DLD1 (cell line): ENCODE measurements around the gene DENND2A.
"Not testable (repeated sequence)": the region's sequence is repeated elsewhere in the genome, so short reads cannot be mapped to it uniquely, and the experiment has no call there.

Experiments
- in situ Hi-C: cut with HindIII; loops from 2 replicates; pipeline ENCODE4 v1.10.0; 2017; ENCODE audit warnings: low sequenced_read_pairs

Gene DENND2A

DNA sequence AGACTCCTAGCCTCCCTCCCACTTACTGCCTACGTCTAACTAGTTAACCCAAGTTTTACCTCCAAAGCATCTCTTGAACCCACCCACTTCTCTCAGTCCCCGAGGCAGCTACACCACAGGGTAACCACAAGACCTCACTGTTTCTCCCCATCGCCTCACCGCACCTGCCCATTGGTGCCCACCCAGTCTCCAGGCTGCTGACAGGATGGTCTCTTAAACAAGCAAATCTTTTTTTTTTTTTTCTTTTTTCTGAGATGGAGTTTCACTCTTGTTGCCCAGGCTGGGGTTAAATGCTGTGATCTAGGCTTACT lies 47.0 kb downstream of the DENND2A start:
- in situ Hi-C loops = no loop called here

DNA sequence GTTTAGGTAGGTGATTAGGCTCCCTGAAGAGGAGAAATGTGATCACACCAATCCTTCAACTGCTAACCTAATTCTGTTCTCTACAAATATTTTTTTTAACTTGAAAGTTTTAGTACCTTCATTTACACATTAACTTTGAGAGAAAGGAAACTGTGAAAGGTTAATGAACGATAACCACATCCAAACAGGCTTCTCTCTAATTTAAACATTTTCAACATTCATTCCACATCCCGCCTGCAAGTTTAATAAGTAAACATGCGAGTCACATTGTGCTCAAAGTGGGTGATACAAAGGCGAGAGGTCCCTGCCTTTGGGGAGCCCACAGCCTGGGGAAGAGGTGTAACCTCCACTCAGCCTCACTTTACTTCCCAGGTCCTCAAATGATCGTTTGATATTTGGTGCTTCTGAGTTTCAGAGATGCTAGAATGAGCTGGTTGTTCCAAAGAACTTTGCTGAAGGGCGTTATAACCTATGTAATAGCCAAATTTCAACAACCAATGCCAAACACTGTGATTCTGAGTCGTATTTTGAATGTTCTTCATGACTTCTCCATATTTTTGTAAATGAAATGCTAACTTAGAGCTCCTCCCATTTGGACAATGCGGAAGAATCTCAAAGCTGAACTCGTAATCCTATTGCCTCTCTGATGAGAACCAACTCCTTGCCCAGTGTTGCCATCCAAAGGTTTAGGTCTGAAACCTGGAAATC lies 47.5 kb downstream of the DENND2A start:
- in situ Hi-C loops = no loop called here

DNA sequence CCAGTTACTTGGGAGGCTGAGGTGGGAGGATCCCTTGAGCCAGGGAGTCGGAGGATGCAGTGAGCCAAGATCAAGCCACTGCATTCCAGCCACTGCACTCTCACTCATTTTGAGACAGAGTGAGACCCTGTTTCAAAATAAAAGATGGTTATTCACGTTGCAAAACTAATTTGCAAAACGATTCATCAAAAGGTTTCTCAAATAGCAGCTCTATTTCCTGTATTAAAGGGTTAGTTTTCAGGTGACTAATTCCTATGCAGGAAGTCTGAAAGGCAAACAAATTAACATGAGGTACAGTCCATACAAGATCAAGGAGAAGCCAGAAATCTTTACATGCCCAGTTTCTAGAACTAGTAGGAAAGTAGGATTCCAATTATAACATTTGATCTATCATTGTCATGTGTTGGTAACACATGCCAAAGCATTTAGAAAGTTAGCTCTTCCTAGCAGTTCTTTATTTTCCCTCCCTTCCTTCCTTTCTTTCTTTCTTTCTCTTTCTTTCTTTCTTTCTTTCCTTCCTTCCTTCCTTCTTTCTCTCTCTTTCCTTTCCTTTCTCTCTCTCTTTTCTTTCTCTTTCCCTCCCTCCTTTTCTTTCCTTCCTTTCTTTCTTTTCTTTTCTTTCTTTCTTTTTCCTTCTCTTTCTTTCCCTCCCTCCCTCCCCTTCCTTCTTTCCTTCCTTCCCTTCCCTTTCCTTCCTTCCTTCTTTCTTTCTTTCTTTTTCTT lies 49.3 kb downstream of the DENND2A start:
- in situ Hi-C loops = no loop called here

DNA sequence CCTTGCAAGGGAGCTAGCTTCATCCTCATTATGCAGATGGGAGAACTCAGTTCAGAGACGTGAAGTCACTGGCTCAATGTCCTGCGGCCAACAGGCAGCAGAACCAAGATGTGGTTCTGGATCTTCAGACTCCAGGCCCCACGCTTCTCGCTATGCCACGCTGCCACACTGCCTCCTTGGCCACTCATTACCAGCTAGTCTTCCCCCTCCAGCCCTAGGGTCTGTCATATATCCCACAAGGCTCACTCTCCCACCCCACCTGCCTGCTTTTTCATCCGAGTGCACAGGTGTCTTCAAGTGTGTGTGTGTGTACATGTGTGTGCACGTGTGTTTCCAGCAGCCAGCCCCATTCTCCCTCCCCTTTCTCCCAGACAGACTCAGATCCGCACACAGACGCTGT lies 53.4 kb downstream of the DENND2A start:
- in situ Hi-C loops = no loop called here

DNA sequence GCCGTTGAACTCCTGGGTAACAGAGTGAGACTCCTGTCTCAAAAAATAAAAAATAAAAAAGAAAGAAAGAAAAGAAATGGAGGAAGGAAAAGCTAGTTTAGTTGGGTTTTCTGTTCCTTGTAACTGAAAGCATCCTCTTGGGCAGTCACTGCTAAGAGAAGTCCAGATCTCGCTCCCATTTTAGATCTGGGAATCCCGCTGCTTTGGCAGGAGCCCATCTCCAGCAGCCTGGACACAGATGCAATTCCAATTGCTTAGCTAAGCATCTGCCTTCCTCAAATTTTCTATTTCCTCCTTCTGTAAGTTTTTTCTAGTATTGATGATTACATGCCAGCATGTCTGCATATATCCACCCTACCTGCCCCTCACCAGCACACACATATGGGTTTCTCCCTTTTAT lies 54.1 kb downstream of the DENND2A start:
- in situ Hi-C loops = no loop called here

DNA sequence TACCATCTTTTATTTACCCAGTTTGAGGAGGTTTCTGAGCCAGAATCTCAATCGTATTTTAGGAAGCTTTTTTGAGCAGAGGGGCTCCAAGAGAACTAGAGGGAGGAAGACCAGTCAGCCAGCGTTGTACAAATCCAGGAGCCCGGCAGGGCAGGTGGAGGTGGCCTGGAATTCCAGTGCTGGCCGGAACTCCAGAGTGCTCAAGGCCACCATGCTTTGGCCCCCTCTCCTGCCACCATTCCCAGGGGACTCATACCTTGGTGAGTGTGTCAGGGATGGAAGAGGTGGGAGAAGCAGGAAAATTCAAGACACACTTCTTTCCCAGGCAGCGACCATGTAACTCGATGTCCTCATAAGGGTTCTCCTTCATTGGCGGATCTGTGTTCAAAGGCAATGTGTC lies 55.3 kb downstream of the DENND2A start:
- in situ Hi-C loops = no loop called here

DNA sequence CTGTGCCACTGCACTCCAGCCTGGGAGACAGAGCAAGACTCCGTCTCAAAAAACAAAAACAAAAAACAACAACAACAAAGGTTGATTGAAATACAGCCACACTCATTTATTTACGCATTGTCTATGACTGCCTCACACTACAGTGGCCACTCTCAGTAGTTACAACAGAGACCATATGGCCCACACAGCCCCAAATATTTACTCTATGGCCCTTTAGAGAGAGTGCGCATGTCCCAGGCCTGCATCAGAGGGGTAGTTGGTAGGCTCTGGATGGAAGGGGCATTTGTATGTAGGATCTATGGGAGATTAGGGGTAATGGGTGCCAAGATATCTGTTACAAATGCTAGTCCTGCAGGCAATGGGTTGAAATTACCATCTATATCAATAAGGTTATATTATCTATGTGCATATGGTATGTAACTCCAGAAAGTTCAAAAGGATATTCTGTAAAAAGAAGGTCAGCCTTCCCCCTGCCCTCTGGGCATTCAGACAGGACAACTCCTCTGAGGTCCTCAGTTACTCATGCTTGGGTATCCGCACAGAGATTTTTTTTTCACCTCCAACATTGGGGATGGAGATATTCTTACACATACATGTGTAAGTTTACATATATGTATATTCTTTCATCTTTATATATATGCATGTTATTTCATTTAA lies 56.3 kb downstream of the DENND2A start:
- in situ Hi-C loops = no loop called here

- in situ Hi-C loops = no loop called here
These were observed 59.2 kb downstream of the DENND2A start for GRCh38 chr7:140581411-140581810.

DNA sequence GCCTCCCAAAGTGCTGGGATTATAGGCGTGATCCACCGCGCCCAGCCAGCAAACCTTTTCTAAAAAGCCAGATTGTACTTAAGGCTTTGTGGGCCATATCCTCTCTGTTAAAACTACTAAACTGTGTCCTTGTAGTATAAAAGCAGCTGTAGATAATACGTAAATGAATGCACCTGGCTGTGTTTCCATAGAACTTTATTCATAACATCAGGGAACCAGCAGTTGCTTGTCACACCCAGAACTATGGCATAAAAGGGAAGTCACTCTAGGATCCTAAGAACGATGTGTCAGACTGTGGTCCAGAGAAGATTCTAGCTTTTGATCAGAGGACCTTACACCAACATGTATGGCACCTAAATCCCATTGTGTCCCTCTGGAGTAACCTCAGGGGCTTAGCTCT lies 63.0 kb downstream of the DENND2A start:
- in situ Hi-C loops = no loop called here

- in situ Hi-C loops = no loop called here
These were observed 64.0 kb downstream of the DENND2A start for GRCh38 chr7:140576589-140576988.

DNA sequence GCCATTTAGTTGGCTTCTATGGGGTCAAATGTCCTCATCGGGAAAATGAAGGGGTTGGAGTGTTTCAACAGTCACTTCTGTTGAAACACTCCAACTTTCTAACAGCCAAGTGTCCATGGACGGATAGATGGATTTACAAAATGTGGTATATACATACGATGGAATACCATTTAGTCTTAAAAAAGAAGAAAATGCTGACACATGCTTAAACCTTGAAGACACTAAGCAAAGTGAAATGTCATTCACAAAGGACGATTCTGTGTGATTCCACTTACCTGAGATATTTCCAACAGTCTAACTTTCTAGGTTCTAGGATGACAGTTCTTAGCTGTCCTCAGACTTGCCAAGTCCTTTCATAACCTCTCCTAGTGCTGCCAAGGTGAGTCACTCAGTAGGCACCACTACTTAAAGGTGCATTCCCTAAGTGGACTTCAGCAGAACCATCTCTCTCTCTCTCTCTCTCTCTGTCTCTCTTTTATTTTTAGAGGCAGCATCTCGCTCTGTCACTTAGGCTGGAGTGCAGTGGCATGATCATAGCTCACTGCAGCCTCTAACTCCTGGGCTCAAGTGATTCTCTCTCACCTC lies 69.0 kb downstream of the DENND2A start:
- in situ Hi-C loops = no loop called here

GRCh38 chr7:140570120-140570519 lies 70.5 kb downstream of the DENND2A start:
- in situ Hi-C loops = no loop called here

GRCh38 chr7:140568021-140568813 lies 72.4 kb downstream of the DENND2A start:
- in situ Hi-C loops = no loop called here

DNA sequence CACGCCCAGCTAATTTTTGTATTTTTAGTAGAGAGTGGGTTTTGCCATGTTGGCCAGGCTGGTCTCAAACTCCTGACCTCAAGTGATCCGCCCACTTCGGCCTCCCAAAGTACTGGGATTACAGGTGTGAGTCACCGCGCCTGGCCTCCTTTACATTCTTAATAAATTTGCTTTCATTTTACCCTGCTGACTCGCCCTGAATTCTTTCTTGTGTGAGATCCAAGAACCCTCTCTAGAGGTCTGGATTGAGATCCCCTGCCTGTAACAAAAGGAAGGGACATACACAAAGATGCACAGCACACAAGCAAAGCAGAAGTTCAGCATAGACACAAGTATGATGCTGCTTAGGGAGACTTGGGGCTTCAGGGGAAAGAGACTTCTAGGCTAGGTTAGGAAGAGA lies 74.4 kb downstream of the DENND2A start:
- in situ Hi-C loops = not testable (repeated sequence)

DNA sequence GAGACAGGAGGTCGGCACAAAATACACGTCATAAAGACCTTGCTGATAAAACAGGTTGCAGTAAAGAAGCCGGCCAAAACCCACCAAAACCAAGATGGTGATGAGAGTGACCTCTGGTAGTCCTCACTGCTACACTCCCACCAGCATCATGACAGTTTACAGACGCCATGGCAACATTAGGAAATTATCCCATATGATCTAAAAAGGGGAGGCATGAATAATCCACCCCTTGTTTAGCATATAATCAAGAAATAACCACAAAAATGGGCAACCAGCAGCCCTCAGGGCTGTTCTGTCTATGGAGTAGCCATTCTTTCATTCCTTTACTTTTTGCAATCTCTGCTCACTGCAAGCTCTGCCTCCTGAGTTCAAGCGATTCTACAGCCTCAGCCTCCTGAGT lies 74.9 kb downstream of the DENND2A start:
- in situ Hi-C loops = not testable (repeated sequence)

GRCh38 chr7:140564643-140565042 lies 76.0 kb downstream of the DENND2A start:
- in situ Hi-C loops = no loop called here

DNA sequence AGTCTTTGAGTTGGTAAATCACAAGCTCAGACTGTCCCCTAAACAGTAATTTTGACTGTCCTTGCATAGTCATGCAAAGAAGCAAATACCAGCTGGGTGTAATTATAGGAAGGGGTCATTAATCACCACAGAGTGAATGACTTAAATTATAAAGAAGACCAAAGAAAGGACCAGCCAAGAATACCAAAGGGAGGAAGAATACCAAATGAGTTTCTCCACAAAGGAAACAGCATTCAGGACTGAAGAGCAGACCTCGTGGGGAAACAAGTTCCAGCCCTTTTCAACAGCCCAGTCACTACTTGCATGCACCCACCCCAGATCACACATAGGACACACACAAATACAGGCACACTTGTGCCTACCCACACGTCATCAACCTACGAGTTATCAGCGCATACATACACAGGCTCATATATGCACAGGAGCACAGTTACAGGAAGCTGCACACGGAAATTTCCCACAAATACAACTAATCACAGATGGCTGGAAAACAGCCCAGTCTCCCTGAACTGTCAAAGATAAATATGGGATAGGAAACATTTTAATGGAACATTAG lies 77.6 kb downstream of the DENND2A start:
- in situ Hi-C loops = no loop called here

DNA sequence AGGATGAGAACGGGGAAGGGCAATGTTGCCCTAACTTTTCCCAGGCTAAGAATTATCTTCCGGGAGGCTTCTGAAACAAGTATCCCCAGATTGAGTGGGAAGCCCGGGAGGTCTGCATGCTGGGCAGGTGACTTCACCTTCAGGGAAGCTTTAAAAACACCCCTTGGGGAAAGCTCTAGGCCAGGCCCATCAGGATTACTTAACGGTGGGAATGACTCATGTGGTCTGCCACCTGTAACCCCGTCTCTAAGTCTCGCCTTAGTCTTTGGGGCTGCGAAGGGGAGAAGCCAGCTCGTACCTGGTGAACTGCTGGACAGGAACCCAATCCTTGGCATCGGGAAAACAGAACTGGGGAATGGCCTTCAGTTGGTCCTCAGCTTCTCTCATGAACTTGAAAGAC lies 81.2 kb downstream of the DENND2A start:
- in situ Hi-C loops = no loop called here

- in situ Hi-C loops = no loop called here
These were observed 82.6 kb downstream of the DENND2A start for GRCh38 chr7:140557809-140558518.

DNA sequence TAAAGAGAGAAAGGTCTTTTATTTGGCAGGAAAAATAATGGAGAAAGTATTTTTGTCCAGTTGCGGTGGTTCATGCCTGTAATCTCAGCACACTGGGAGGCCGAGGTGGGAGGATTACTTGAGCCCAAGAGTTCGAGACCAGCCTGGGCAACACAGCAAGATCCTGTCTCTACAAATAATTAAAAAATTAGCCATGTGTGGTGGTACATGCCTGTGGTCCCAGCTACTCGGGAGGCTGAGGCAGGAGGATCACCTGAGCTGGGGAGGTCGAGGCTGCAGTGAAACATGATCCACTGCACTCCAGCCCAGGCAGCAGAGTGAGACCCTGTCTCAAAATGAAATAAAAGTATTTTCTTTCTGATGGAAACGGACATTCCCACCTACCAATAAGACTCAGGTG lies 83.5 kb downstream of the DENND2A start:
- in situ Hi-C loops = no loop called here
